ENCODE data around the gene TSC2.

DNA sequence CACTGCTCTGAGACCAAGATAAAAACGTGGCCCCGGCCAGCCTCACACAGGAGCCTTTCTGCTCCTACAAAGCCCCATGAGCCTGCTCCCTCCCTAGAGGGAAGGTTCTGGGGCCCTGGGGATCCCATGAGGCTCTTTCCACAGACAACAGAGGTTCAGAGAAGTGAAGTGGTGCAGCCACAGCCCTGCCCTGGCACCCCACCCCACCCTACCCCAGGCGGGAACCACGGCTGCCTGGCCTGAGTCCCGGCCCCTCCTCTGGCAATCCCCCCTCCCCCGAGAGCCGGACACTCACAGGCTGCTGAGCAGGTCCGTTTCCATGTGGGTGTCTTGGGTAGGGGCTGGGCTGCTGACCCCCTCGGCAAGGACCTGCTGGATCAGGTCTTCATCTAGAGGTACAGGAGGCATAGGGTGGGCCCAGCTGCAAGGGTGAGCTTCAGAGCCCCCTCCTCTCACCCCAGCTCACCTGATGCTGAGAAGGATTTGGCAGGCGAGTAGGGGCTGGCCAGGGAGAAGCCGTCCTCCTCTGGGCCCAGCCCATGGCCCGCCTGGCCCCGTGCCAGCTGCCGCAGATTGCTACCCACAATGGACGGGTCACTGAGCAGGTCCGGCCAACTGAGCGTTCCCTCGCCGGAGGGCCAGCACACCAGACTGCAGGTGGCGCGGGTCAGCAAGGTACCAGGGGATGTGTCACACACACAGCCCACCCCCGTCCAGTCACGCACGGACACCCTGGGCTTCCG lies 49.2 kb downstream of the TSC2 start:
- TF ChIP-seq, protein P1, sequence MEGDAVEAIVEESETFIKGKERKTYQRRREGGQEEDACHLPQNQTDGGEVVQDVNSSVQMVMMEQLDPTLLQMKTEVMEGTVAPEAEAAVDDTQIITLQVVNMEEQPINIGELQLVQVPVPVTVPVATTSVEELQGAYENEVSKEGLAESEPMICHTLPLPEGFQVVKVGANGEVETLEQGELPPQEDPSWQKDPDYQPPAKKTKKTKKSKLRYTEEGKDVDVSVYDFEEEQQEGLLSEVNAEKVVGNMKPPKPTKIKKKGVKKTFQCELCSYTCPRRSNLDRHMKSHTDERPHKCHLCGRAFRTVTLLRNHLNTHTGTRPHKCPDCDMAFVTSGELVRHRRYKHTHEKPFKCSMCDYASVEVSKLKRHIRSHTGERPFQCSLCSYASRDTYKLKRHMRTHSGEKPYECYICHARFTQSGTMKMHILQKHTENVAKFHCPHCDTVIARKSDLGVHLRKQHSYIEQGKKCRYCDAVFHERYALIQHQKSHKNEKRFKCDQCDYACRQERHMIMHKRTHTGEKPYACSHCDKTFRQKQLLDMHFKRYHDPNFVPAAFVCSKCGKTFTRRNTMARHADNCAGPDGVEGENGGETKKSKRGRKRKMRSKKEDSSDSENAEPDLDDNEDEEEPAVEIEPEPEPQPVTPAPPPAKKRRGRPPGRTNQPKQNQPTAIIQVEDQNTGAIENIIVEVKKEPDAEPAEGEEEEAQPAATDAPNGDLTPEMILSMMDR (IDR thresholded peaks at IDR 0.05): no peak
- TF ChIP-seq, protein P2, sequence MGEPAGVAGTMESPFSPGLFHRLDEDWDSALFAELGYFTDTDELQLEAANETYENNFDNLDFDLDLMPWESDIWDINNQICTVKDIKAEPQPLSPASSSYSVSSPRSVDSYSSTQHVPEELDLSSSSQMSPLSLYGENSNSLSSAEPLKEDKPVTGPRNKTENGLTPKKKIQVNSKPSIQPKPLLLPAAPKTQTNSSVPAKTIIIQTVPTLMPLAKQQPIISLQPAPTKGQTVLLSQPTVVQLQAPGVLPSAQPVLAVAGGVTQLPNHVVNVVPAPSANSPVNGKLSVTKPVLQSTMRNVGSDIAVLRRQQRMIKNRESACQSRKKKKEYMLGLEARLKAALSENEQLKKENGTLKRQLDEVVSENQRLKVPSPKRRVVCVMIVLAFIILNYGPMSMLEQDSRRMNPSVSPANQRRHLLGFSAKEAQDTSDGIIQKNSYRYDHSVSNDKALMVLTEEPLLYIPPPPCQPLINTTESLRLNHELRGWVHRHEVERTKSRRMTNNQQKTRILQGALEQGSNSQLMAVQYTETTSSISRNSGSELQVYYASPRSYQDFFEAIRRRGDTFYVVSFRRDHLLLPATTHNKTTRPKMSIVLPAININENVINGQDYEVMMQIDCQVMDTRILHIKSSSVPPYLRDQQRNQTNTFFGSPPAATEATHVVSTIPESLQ (CRISPR knock-in tag; IDR thresholded peaks at IDR 0.05): no peak
- TF ChIP-seq GTF2I (CRISPR knock-in tag; conservative IDR thresholded peaks at IDR 0.05) (no peak), ZNF263 (CRISPR knock-in tag; IDR thresholded peaks at IDR 0.05; ENCODE audit: low read depth) (no peak), ATF1 (CRISPR knock-in tag; IDR thresholded peaks at IDR 0.05) (no peak)
- TF ChIP-seq, protein P3, sequence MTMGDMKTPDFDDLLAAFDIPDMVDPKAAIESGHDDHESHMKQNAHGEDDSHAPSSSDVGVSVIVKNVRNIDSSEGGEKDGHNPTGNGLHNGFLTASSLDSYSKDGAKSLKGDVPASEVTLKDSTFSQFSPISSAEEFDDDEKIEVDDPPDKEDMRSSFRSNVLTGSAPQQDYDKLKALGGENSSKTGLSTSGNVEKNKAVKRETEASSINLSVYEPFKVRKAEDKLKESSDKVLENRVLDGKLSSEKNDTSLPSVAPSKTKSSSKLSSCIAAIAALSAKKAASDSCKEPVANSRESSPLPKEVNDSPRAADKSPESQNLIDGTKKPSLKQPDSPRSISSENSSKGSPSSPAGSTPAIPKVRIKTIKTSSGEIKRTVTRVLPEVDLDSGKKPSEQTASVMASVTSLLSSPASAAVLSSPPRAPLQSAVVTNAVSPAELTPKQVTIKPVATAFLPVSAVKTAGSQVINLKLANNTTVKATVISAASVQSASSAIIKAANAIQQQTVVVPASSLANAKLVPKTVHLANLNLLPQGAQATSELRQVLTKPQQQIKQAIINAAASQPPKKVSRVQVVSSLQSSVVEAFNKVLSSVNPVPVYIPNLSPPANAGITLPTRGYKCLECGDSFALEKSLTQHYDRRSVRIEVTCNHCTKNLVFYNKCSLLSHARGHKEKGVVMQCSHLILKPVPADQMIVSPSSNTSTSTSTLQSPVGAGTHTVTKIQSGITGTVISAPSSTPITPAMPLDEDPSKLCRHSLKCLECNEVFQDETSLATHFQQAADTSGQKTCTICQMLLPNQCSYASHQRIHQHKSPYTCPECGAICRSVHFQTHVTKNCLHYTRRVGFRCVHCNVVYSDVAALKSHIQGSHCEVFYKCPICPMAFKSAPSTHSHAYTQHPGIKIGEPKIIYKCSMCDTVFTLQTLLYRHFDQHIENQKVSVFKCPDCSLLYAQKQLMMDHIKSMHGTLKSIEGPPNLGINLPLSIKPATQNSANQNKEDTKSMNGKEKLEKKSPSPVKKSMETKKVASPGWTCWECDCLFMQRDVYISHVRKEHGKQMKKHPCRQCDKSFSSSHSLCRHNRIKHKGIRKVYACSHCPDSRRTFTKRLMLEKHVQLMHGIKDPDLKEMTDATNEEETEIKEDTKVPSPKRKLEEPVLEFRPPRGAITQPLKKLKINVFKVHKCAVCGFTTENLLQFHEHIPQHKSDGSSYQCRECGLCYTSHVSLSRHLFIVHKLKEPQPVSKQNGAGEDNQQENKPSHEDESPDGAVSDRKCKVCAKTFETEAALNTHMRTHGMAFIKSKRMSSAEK (CRISPR knock-in tag; IDR thresholded peaks at IDR 0.05; ENCODE audit: borderline replicate concordance): no peak
